Fibroblast of skin of scalp (primary cell): ENCODE measurements around the gene SLC51B.
"Not testable (repeated sequence)": the region's sequence is repeated elsewhere in the genome, so short reads cannot be mapped to it uniquely, and the experiment has no call there.

Source experiments
- DNase-seq: peaks from one replicate; pipeline ENCODE4 v3.0.0-alpha.2; 2013

SLC51B gene

GRCh38 chr15:65085990-65086679, 40.9 kb downstream of the SLC51B start:
- no peak for DNase-seq

GRCh38 chr15:65086680-65087111, 41.5 kb downstream of the SLC51B start:
- DNase-seq: no peak

GRCh38 chr15:65087411-65087810, 42.2 kb downstream of the SLC51B start:
- DNase-seq: no peak

GRCh38 chr15:65087873-65088642, 42.9 kb downstream of the SLC51B start:
- DNase-seq: no peak

- DNase-seq: no peak
These were observed 43.4 kb downstream of the SLC51B start for GRCh38 chr15:65088643-65089021.

GRCh38 chr15:65089206-65089824, 44.1 kb downstream of the SLC51B start:
- no peak for DNase-seq

GRCh38 chr15:65091946-65092770, 47.0 kb downstream of the SLC51B start:
- no peak for DNase-seq

GRCh38 chr15:65092911-65093792, 48.0 kb downstream of the SLC51B start:
- no peak for DNase-seq

- DNase-seq: not testable (repeated sequence)
These were observed 48.6 kb downstream of the SLC51B start for GRCh38 chr15:65093793-65094170.

- no peak for DNase-seq
These were observed 49.3 kb downstream of the SLC51B start for GRCh38 chr15:65094294-65094995.

GRCh38 chr15:65095011-65095746, 50.0 kb downstream of the SLC51B start:
- DNase-seq: no peak

GRCh38 chr15:65095747-65096104, 50.5 kb downstream of the SLC51B start:
- no peak for DNase-seq

- DNase-seq: no peak
These were observed 51.5 kb downstream of the SLC51B start for GRCh38 chr15:65096481-65097385.

- DNase-seq: no peak
These were observed 52.6 kb downstream of the SLC51B start for GRCh38 chr15:65097651-65098263.

- DNase-seq: no peak
These were observed 54.1 kb downstream of the SLC51B start for GRCh38 chr15:65099336-65099735.

- DNase-seq: not testable (repeated sequence)
These were observed 54.6 kb downstream of the SLC51B start for GRCh38 chr15:65099801-65100200.

GRCh38 chr15:65100442-65100841, 55.3 kb downstream of the SLC51B start:
- DNase-seq: no peak

- DNase-seq: peak; percentile 68
These were observed 56.3 kb downstream of the SLC51B start for GRCh38 chr15:65101411-65101890.
